ENCODE results near the gene RAB40B.

DNA sequence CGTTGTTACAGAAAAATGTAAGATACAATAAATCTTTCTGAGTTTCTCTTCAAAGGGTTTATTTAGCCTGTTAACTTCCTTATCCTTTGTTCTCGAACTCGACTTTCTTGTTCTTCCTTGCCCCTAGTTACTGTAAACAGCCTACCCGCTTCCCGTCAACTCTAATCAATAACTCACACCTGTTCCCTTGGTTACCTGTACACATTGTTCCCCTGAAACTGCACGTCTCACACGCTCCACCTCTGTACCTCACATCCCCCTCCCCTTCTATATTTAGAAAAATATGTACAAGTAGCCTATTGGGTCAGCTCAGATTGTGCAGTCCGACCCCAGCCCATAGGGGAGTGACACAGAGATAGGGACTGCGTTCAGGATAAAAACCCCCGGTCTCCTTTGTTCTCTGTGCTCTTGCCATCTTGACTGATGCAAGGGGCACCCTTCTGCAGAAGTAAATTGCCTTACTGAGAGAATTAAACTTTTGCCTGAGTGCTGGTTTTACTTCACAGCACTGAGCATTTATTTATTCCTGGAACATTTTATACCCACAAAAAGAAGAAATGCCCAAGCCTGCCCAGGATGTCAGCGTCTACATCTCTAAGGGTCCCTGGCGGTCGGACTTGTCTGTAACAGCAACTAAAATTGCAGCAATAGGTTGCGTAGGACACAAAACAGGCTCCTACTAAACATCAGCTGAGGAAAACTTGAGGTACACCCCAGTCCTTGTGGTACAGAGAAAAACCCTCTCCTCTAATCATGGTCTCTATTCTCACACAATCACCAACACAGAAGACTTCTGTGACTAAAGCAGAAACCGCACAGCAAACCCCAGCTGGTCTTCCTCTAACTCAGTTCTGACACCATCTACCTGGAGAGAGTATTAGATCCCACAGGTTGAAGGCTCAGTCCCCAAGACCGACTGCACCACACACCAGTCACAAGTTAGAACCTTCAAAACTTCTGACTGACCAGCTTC, 61.6 kb downstream of the RAB40B start:
- no peak for TF ChIP-seq EZH2phosphoT487 (IDR thresholded peaks at IDR 0.05; ENCODE audit: borderline replicate concordance, low read length)
- TF ChIP-seq, protein P1, sequence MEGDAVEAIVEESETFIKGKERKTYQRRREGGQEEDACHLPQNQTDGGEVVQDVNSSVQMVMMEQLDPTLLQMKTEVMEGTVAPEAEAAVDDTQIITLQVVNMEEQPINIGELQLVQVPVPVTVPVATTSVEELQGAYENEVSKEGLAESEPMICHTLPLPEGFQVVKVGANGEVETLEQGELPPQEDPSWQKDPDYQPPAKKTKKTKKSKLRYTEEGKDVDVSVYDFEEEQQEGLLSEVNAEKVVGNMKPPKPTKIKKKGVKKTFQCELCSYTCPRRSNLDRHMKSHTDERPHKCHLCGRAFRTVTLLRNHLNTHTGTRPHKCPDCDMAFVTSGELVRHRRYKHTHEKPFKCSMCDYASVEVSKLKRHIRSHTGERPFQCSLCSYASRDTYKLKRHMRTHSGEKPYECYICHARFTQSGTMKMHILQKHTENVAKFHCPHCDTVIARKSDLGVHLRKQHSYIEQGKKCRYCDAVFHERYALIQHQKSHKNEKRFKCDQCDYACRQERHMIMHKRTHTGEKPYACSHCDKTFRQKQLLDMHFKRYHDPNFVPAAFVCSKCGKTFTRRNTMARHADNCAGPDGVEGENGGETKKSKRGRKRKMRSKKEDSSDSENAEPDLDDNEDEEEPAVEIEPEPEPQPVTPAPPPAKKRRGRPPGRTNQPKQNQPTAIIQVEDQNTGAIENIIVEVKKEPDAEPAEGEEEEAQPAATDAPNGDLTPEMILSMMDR (conservative IDR thresholded peaks at IDR 0.05; ENCODE audit: low read depth, low read length) = no peak
